ENCODE measurements around the gene PRDM16.

DNA sequence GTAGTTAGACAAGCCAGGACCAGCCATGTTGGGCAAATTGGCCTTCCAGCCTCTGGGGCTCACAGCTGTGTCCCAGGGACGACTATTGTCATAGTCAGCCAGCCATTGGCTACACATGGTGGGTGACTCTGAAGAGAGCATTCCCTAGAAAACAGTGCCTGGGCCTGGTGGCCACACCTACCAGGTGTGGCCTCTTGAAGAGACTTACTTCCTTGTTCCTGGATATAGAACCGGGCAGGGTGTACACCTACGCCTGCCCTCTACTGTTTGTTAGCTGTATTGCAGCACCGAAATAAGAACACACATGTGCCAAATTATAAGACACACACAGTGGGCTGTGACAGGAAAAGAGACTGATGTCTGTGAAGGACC lies 250.9 kb downstream of the PRDM16 start:
- TF ChIP-seq, protein P1, sequence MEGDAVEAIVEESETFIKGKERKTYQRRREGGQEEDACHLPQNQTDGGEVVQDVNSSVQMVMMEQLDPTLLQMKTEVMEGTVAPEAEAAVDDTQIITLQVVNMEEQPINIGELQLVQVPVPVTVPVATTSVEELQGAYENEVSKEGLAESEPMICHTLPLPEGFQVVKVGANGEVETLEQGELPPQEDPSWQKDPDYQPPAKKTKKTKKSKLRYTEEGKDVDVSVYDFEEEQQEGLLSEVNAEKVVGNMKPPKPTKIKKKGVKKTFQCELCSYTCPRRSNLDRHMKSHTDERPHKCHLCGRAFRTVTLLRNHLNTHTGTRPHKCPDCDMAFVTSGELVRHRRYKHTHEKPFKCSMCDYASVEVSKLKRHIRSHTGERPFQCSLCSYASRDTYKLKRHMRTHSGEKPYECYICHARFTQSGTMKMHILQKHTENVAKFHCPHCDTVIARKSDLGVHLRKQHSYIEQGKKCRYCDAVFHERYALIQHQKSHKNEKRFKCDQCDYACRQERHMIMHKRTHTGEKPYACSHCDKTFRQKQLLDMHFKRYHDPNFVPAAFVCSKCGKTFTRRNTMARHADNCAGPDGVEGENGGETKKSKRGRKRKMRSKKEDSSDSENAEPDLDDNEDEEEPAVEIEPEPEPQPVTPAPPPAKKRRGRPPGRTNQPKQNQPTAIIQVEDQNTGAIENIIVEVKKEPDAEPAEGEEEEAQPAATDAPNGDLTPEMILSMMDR (IDR thresholded peaks at IDR 0.05) = peak; percentile 10 to 68 (median 54)
- no peak for TF ChIP-seq POLR2A (IDR thresholded peaks at IDR 0.05)

Measured in testis (tissue), 2 donors.